Activated T-cell treated with anti-CD3 and anti-CD28 coated beads, Interleukin-2, amount 50 U/mL, for 72 hours (primary cell): ENCODE data around the gene SMARCA2. TPM values are rescaled to one million over a fixed set of nuclear protein-coding genes. Genes with fewer than 3 reads are reported as not detected.

Experiments used
- ATAC-seq, 2 donors: fragments of 150-1000 bp; cut with Tn5 transposase; replicated peaks in 1 of 2; 2 replicates each; pipeline ENCODE4 v1.10.0; 2021; ENCODE audit warnings: moderate library complexity in 2 of 2, mild to moderate bottlenecking in 1 of 2
- DNase-seq, 2 donors: peaks; one replicate each; pipeline ENCODE4 v3.0.0; 2021 to 2022; ENCODE audit warnings: mixed read lengths in 1 of 2
- H3K27ac Mint-ChIP-seq: one replicate; pipeline ENCODE4 v1.8.0; 2022; ENCODE audit warnings: mild to moderate bottlenecking, moderate library complexity, mixed read lengths
- H3K27me3 Mint-ChIP-seq: one replicate; pipeline ENCODE4 v1.8.0; 2022; ENCODE audit warnings: low read depth, mixed read lengths
- H3K36me3 Mint-ChIP-seq, 2 donors: one replicate each; pipeline ENCODE4 v1.8.0; 2022; ENCODE audit warnings: mixed read lengths in 2 of 2, mild to moderate bottlenecking in 1 of 2; ENCODE audit not compliant: insufficient read depth in 2 of 2
- H3K4me1 Mint-ChIP-seq: one replicate; pipeline ENCODE4 v1.8.0; 2022; ENCODE audit warnings: low read depth, mixed read lengths
- H3K4me3 Mint-ChIP-seq, 2 donors: one replicate each; pipeline ENCODE4 v1.8.0; 2022; ENCODE audit warnings: mild to moderate bottlenecking in 2 of 2, mixed read lengths in 2 of 2, moderate library complexity in 2 of 2
- H3K9me3 Mint-ChIP-seq, 2 donors: one replicate each; pipeline ENCODE4 v1.8.0; 2022; ENCODE audit warnings: mixed read lengths in 2 of 2
- total RNA-seq, 2 donors: library from RNA; stranded (reverse); gene quantifications; one replicate each; pipeline ENCODE4 v1.2.3, GENCODE V29; 2022

Gene SMARCA2
- total RNA-seq, 2 donors from 2014 or later: 117 to 120 TPM

- no peak for ATAC-seq
- Mint-ChIP-seq H3K27ac (peak overlapping the region; percentile 61), H3K9me3 (peaks cover 3 to 5% of the 10 kb centered on the region in 2 donors), H3K4me1 (peaks cover 43% of the 10 kb centered on the region), H3K36me3 (peaks cover 8 to 9% of the 10 kb centered on the region in 2 donors), H3K27me3 (no peaks in the 10 kb centered on the region), H3K4me3 (no peak overlapping the region)
- no peak for DNase-seq
Observed at GRCh38 chr9:2153630-2154217, 138.6 kb downstream of the SMARCA2 start.

GRCh38 chr9:2154731-2155130, 139.6 kb downstream of the SMARCA2 start:
- no peak overlapping the region for H3K27ac Mint-ChIP-seq
- peaks cover 5 to 6% of the 10 kb centered on the region in 2 donors for H3K36me3 Mint-ChIP-seq
- peaks cover 48% of the 10 kb centered on the region for H3K4me1 Mint-ChIP-seq
- no peaks in the 10 kb centered on the region for H3K27me3 Mint-ChIP-seq
- DNase-seq: no peak
- peaks cover 0 to 3% of the 10 kb centered on the region in 2 donors for H3K9me3 Mint-ChIP-seq
- H3K4me3 Mint-ChIP-seq: no peak overlapping the region
- ATAC-seq: no peak

- Mint-ChIP-seq H3K27ac (peak overlapping the region; percentile 19), H3K27me3 (no peaks in the 10 kb centered on the region), H3K4me3 (no peak overlapping the region), H3K9me3 (peaks cover 0 to 2% of the 10 kb centered on the region in 2 donors), H3K36me3 (peaks cover 2% of the 10 kb centered on the region in 2 donors), H3K4me1 (peaks cover 58% of the 10 kb centered on the region)
- DNase-seq (no peak), ATAC-seq (no peak)
Observed at GRCh38 chr9:2155966-2156365, 140.8 kb downstream of the SMARCA2 start.

GRCh38 chr9:2157277-2158110, 142.3 kb downstream of the SMARCA2 start:
- H3K27me3 Mint-ChIP-seq: no peaks in the 10 kb centered on the region
- H3K27ac Mint-ChIP-seq: peak overlapping the region; percentile 94
- ATAC-seq (peak; percentile 85 to 90), DNase-seq (peak; percentile 50 to 56)
- peak overlapping the region; percentile 89 to 95 for H3K4me3 Mint-ChIP-seq
- H3K36me3 Mint-ChIP-seq: peaks cover 0 to 8% of the 10 kb centered on the region in 2 donors
- peaks cover 58% of the 10 kb centered on the region for H3K4me1 Mint-ChIP-seq
- H3K9me3 Mint-ChIP-seq: no peaks in the 10 kb centered on the region

- H3K4me1 Mint-ChIP-seq: peaks cover 53% of the 10 kb centered on the region
- peak overlapping the region; percentile 89 to 95 for H3K4me3 Mint-ChIP-seq
Observed at GRCh38 chr9:2158111-2158610, 143.0 kb downstream of the SMARCA2 start.

GRCh38 chr9:2158766-2159430, 143.8 kb downstream of the SMARCA2 start:
- Mint-ChIP-seq H3K4me1 (peaks cover 47% of the 10 kb centered on the region), H3K9me3 (no peaks in the 10 kb centered on the region), H3K27me3 (no peaks in the 10 kb centered on the region), H3K27ac (peak overlapping the region; percentile 94), H3K36me3 (peaks cover 0 to 12% of the 10 kb centered on the region in 2 donors), H3K4me3 (peak overlapping the region; percentile 89 to 95)
- ATAC-seq (no peak), DNase-seq (no peak)

More at GRCh38 chr9:2158111-2158610, 143.0 kb downstream of the SMARCA2 start:
- H3K36me3 Mint-ChIP-seq: peaks cover 0 to 12% of the 10 kb centered on the region in 2 donors
- H3K27ac Mint-ChIP-seq: peak overlapping the region; percentile 94
- H3K27me3 Mint-ChIP-seq: no peaks in the 10 kb centered on the region
- H3K9me3 Mint-ChIP-seq: no peaks in the 10 kb centered on the region
- peak; percentile 63 for ATAC-seq
- DNase-seq: peak; percentile 17 to 35

- ATAC-seq (no peak), DNase-seq (no peak)
- Mint-ChIP-seq H3K27ac (peak overlapping the region; percentile 9), H3K36me3 (peaks cover 0 to 12% of the 10 kb centered on the region in 2 donors), H3K27me3 (no peaks in the 10 kb centered on the region), H3K4me3 (peak overlapping the region; percentile 60 to 63), H3K4me1 (peaks cover 53% of the 10 kb centered on the region), H3K9me3 (no peaks in the 10 kb centered on the region)
Observed at GRCh38 chr9:2159521-2160454, 144.6 kb downstream of the SMARCA2 start.

- no peaks in the 10 kb centered on the region for H3K27me3 Mint-ChIP-seq
- no peak overlapping the region for H3K4me3 Mint-ChIP-seq
- no peak for ATAC-seq
- H3K4me1 Mint-ChIP-seq: peaks cover 43% of the 10 kb centered on the region
- H3K27ac Mint-ChIP-seq: no peak overlapping the region
- peaks cover 2 to 15% of the 10 kb centered on the region in 2 donors for H3K36me3 Mint-ChIP-seq
- no peak for DNase-seq
- H3K9me3 Mint-ChIP-seq: no peaks in the 10 kb centered on the region
Observed at GRCh38 chr9:2161661-2162060, 146.5 kb downstream of the SMARCA2 start.

- H3K4me1 Mint-ChIP-seq: peaks cover 26% of the 10 kb centered on the region
Observed at GRCh38 chr9:2163231-2163885, 148.2 kb downstream of the SMARCA2 start.

GRCh38 chr9:2164268-2164667, 149.1 kb downstream of the SMARCA2 start:
- Mint-ChIP-seq H3K9me3 (no peaks in the 10 kb centered on the region), H3K4me1 (peaks cover 19% of the 10 kb centered on the region), H3K27ac (no peak overlapping the region), H3K27me3 (no peaks in the 10 kb centered on the region), H3K36me3 (peaks cover 2 to 16% of the 10 kb centered on the region in 2 donors), H3K4me3 (no peak overlapping the region)
- ATAC-seq: no peak
- no peak for DNase-seq

More at GRCh38 chr9:2163231-2163885, 148.2 kb downstream of the SMARCA2 start:
- Mint-ChIP-seq H3K4me3 (no peak overlapping the region), H3K27ac (no peak overlapping the region), H3K36me3 (peaks cover 2 to 15% of the 10 kb centered on the region in 2 donors), H3K9me3 (no peaks in the 10 kb centered on the region), H3K27me3 (no peaks in the 10 kb centered on the region)
- DNase-seq (no peak), ATAC-seq (no peak)

GRCh38 chr9:2166203-2166602, 151.1 kb downstream of the SMARCA2 start:
- H3K27ac Mint-ChIP-seq: peak overlapping the region; percentile 63

GRCh38 chr9:2169035-2169434, 153.9 kb downstream of the SMARCA2 start:
- ATAC-seq (no peak), DNase-seq (no peak)
- H3K9me3 Mint-ChIP-seq: no peaks in the 10 kb centered on the region
- peaks cover 13% of the 10 kb centered on the region for H3K4me1 Mint-ChIP-seq
- H3K4me3 Mint-ChIP-seq: no peak overlapping the region
- no peaks in the 10 kb centered on the region for H3K27me3 Mint-ChIP-seq
- H3K36me3 Mint-ChIP-seq: peaks cover 11 to 13% of the 10 kb centered on the region in 2 donors
- peak overlapping the region; percentile 13 for H3K27ac Mint-ChIP-seq

More at GRCh38 chr9:2166203-2166602, 151.1 kb downstream of the SMARCA2 start:
- Mint-ChIP-seq H3K4me3 (no peak overlapping the region), H3K4me1 (peaks cover 7% of the 10 kb centered on the region), H3K36me3 (peaks cover 2 to 22% of the 10 kb centered on the region in 2 donors), H3K9me3 (no peaks in the 10 kb centered on the region), H3K27me3 (no peaks in the 10 kb centered on the region)
- DNase-seq (no peak), ATAC-seq (no peak)
